Mucosa of stomach (tissue), 1 donor: Measurements from ENCODE around the gene KLHL28.

Experiments
- H3K27me3 ChIP-seq: one replicate; pipeline ENCODE4 v1.7.0; 2013; ENCODE audit warnings: mild to moderate bottlenecking, low read length; ENCODE audit not compliant: control insufficient read depth, insufficient read depth
- H3K36me3 ChIP-seq: one replicate; pipeline ENCODE4 v1.7.0; 2013; ENCODE audit warnings: low read length; ENCODE audit not compliant: control insufficient read depth, insufficient read depth
- H3K4me1 ChIP-seq: one replicate; pipeline ENCODE4 v1.7.0; 2013; ENCODE audit warnings: mild to moderate bottlenecking, low read length; ENCODE audit not compliant: control insufficient read depth, insufficient read depth
- H3K4me3 ChIP-seq: one replicate; pipeline ENCODE4 v1.7.0; 2013; ENCODE audit warnings: low read length
- H3K9ac ChIP-seq: one replicate; pipeline ENCODE4 v1.7.0; 2013; ENCODE audit warnings: mild to moderate bottlenecking, low read length, moderate library complexity
- H3K9me3 ChIP-seq: one replicate; pipeline ENCODE4 v1.7.0; 2013; ENCODE audit warnings: mild to moderate bottlenecking, low read length, moderate library complexity; ENCODE audit not compliant: control insufficient read depth
- donor health status: Pancreatic carcinoma.

KLHL28 gene

GRCh38 chr14:44955528-44955927, 6.2 kb downstream of the KLHL28 start:
- Histone ChIP-seq H3K4me1 (no peaks in the 10 kb centered on the region), H3K9ac (no peak overlapping the region), H3K9me3 (no peaks in the 10 kb centered on the region), H3K36me3 (no peaks in the 10 kb centered on the region), H3K27me3 (no peaks in the 10 kb centered on the region), H3K4me3 (no peak overlapping the region)

GRCh38 chr14:44954750-44955149, 7.0 kb downstream of the KLHL28 start:
- no peaks in the 10 kb centered on the region for H3K27me3 ChIP-seq
- no peaks in the 10 kb centered on the region for H3K36me3 ChIP-seq
- H3K4me3 ChIP-seq, result no peak overlapping the region
- H3K4me1 ChIP-seq, result no peaks in the 10 kb centered on the region
- no peaks in the 10 kb centered on the region for H3K9me3 ChIP-seq
- H3K9ac ChIP-seq, result no peak overlapping the region

- Histone ChIP-seq H3K9ac (no peak overlapping the region), H3K27me3 (no peaks in the 10 kb centered on the region), H3K4me3 (no peak overlapping the region), H3K4me1 (peaks cover 7% of the 10 kb centered on the region), H3K9me3 (no peaks in the 10 kb centered on the region), H3K36me3 (no peaks in the 10 kb centered on the region)
These were observed 9.2 kb downstream of the KLHL28 start for GRCh38 chr14:44952391-44953110.

- H3K4me3 ChIP-seq, result no peak overlapping the region
- no peak overlapping the region for H3K9ac ChIP-seq
- peaks cover 7% of the 10 kb centered on the region for H3K4me1 ChIP-seq
- H3K36me3 ChIP-seq, result no peaks in the 10 kb centered on the region
- H3K27me3 ChIP-seq, result no peaks in the 10 kb centered on the region
- H3K9me3 ChIP-seq, result no peaks in the 10 kb centered on the region
These were observed 10.7 kb downstream of the KLHL28 start for GRCh38 chr14:44951051-44951450.

- H3K9ac ChIP-seq, result no peak overlapping the region
- no peaks in the 10 kb centered on the region for H3K27me3 ChIP-seq
- H3K4me3 ChIP-seq, result no peak overlapping the region
- no peaks in the 10 kb centered on the region for H3K36me3 ChIP-seq
- H3K9me3 ChIP-seq, result no peaks in the 10 kb centered on the region
- H3K4me1 ChIP-seq, result peaks cover 7% of the 10 kb centered on the region
These were observed 16.5 kb downstream of the KLHL28 start for GRCh38 chr14:44945264-44945663.

GRCh38 chr14:44944107-44944506, 17.6 kb downstream of the KLHL28 start:
- H3K9ac ChIP-seq, result no peak overlapping the region

GRCh38 chr14:44942436-44942835, 19.3 kb downstream of the KLHL28 start:
- Histone ChIP-seq H3K36me3 (no peaks in the 10 kb centered on the region), H3K4me3 (no peak overlapping the region), H3K9ac (no peak overlapping the region), H3K4me1 (no peaks in the 10 kb centered on the region), H3K27me3 (no peaks in the 10 kb centered on the region), H3K9me3 (no peaks in the 10 kb centered on the region)

More at GRCh38 chr14:44944107-44944506, 17.6 kb downstream of the KLHL28 start:
- no peaks in the 10 kb centered on the region for H3K36me3 ChIP-seq
- H3K4me1 ChIP-seq, result peaks cover 7% of the 10 kb centered on the region
- no peak overlapping the region for H3K4me3 ChIP-seq
- H3K27me3 ChIP-seq, result no peaks in the 10 kb centered on the region
- H3K9me3 ChIP-seq, result no peaks in the 10 kb centered on the region

GRCh38 chr14:44941591-44941990, 20.2 kb downstream of the KLHL28 start:
- Histone ChIP-seq H3K27me3 (no peaks in the 10 kb centered on the region), H3K4me3 (no peak overlapping the region), H3K36me3 (no peaks in the 10 kb centered on the region), H3K4me1 (no peaks in the 10 kb centered on the region), H3K9ac (no peak overlapping the region), H3K9me3 (no peaks in the 10 kb centered on the region)

- Histone ChIP-seq H3K9me3 (no peaks in the 10 kb centered on the region), H3K9ac (no peak overlapping the region), H3K27me3 (no peaks in the 10 kb centered on the region), H3K36me3 (no peaks in the 10 kb centered on the region), H3K4me3 (no peak overlapping the region), H3K4me1 (no peaks in the 10 kb centered on the region)
These were observed 20.8 kb downstream of the KLHL28 start for GRCh38 chr14:44940944-44941343.

GRCh38 chr14:44940211-44940610, 21.5 kb downstream of the KLHL28 start:
- no peaks in the 10 kb centered on the region for H3K27me3 ChIP-seq
- H3K4me3 ChIP-seq, result no peak overlapping the region
- no peaks in the 10 kb centered on the region for H3K4me1 ChIP-seq
- no peaks in the 10 kb centered on the region for H3K9me3 ChIP-seq
- H3K9ac ChIP-seq, result no peak overlapping the region
- no peaks in the 10 kb centered on the region for H3K36me3 ChIP-seq

- no peaks in the 10 kb centered on the region for H3K4me1 ChIP-seq
- no peaks in the 10 kb centered on the region for H3K27me3 ChIP-seq
- H3K9ac ChIP-seq, result no peak overlapping the region
- H3K36me3 ChIP-seq, result no peaks in the 10 kb centered on the region
- H3K4me3 ChIP-seq, result no peak overlapping the region
- H3K9me3 ChIP-seq, result no peaks in the 10 kb centered on the region
These were observed 24.2 kb downstream of the KLHL28 start for GRCh38 chr14:44937547-44937946.

GRCh38 chr14:44935155-44935554, 26.6 kb downstream of the KLHL28 start:
- Histone ChIP-seq H3K9me3 (no peaks in the 10 kb centered on the region), H3K36me3 (no peaks in the 10 kb centered on the region), H3K9ac (no peak overlapping the region), H3K4me3 (no peak overlapping the region), H3K4me1 (no peaks in the 10 kb centered on the region), H3K27me3 (no peaks in the 10 kb centered on the region)

GRCh38 chr14:44928793-44929192, 33.0 kb downstream of the KLHL28 start:
- no peaks in the 10 kb centered on the region for H3K27me3 ChIP-seq
- H3K36me3 ChIP-seq, result no peaks in the 10 kb centered on the region
- H3K9me3 ChIP-seq, result no peaks in the 10 kb centered on the region
- no peaks in the 10 kb centered on the region for H3K4me1 ChIP-seq
- no peak overlapping the region for H3K9ac ChIP-seq
- no peak overlapping the region for H3K4me3 ChIP-seq
